ENCODE measurements around the gene FAH.

DNA sequence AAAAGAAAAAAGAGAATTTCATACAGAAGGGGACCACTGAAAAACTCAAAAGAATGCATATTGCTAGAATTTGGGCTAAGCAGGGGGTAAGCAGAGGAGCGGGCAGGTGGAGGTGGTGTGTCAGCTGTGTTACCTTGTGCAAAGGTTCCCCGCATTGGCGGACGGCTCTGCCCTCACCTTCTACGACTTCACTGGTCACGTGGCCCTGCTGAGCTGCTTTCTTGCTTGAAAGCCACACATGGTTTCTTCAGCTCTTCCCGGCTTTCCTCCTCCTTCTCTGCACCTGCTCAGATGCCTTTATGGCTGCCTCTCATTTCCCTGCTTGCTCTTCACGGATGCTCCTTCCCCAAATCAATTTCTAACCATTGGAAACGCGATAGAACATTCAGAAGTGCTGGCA lies 30.5 kb downstream of the FAH start:
- no peak for TF ChIP-seq EZH2phosphoT487 (IDR thresholded peaks at IDR 0.05; ENCODE audit: borderline replicate concordance)
- TF ChIP-seq, protein P1, sequence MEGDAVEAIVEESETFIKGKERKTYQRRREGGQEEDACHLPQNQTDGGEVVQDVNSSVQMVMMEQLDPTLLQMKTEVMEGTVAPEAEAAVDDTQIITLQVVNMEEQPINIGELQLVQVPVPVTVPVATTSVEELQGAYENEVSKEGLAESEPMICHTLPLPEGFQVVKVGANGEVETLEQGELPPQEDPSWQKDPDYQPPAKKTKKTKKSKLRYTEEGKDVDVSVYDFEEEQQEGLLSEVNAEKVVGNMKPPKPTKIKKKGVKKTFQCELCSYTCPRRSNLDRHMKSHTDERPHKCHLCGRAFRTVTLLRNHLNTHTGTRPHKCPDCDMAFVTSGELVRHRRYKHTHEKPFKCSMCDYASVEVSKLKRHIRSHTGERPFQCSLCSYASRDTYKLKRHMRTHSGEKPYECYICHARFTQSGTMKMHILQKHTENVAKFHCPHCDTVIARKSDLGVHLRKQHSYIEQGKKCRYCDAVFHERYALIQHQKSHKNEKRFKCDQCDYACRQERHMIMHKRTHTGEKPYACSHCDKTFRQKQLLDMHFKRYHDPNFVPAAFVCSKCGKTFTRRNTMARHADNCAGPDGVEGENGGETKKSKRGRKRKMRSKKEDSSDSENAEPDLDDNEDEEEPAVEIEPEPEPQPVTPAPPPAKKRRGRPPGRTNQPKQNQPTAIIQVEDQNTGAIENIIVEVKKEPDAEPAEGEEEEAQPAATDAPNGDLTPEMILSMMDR (conservative IDR thresholded peaks at IDR 0.05; ENCODE audit: low read length): no peak
